ENCODE data around the gene C1QTNF7.

DNA sequence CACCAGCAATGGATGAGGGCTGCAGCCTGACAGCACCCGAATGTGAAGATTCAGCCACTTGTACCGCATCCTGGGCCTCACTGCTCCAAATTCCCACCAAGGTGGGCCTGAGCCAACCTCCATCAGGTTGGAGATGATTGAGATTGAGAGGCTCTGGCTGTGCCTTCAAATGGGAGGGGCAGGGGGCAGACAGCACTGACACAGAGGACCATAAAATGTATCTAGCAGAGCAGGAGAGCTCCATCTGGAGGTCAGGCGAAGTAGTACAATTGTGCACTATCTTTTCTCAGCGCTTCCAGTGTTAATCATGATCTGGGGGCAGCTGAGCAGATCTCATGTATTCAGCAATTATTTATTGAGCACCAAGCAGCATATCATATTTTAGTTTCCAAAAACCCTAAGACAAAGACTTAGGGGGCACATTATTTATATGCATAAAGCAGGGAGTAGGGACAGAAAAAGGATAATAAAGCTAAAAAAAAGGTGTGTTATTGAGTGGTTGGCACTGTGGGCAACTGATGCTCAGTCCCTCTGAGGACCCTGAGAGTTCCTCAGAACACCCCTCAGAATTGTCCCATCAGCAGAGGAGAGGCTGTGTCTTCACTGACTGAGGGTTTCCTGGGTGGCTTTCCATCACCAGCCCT, 31.6 kb upstream of the C1QTNF7 start:
- TF ChIP-seq POLR2AphosphoS5 (IDR thresholded peaks at IDR 0.05; ENCODE audit: low read depth, low read length), result no peak
- TF ChIP-seq, protein P1, sequence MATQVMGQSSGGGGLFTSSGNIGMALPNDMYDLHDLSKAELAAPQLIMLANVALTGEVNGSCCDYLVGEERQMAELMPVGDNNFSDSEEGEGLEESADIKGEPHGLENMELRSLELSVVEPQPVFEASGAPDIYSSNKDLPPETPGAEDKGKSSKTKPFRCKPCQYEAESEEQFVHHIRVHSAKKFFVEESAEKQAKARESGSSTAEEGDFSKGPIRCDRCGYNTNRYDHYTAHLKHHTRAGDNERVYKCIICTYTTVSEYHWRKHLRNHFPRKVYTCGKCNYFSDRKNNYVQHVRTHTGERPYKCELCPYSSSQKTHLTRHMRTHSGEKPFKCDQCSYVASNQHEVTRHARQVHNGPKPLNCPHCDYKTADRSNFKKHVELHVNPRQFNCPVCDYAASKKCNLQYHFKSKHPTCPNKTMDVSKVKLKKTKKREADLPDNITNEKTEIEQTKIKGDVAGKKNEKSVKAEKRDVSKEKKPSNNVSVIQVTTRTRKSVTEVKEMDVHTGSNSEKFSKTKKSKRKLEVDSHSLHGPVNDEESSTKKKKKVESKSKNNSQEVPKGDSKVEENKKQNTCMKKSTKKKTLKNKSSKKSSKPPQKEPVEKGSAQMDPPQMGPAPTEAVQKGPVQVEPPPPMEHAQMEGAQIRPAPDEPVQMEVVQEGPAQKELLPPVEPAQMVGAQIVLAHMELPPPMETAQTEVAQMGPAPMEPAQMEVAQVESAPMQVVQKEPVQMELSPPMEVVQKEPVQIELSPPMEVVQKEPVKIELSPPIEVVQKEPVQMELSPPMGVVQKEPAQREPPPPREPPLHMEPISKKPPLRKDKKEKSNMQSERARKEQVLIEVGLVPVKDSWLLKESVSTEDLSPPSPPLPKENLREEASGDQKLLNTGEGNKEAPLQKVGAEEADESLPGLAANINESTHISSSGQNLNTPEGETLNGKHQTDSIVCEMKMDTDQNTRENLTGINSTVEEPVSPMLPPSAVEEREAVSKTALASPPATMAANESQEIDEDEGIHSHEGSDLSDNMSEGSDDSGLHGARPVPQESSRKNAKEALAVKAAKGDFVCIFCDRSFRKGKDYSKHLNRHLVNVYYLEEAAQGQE (IDR thresholded peaks at IDR 0.05; ENCODE audit: insufficient read depth in 1 of 2, low read depth in 2 of 2, low read length in 2 of 2), result no peak
